Neutrophil (primary cell): ENCODE measurements around the gene NUP93.

Experiments used
- H3K27ac ChIP-seq: fragments of 200-600 bp; sonication (generic); 2 replicates; pipeline ENCODE4 v1.5.1; 2016; ENCODE audit warnings: mild to moderate bottlenecking, moderate library complexity
- H3K27me3 ChIP-seq: fragments of 200-600 bp; sonication (generic); 2 replicates; pipeline ENCODE4 v1.6.0; 2016; ENCODE audit warnings: mild to moderate bottlenecking
- H3K36me3 ChIP-seq: fragments of 200-600 bp; sonication (generic); 2 replicates; pipeline ENCODE4 v1.5.1; 2017
- H3K4me1 ChIP-seq, 2 experiments: fragments of 200-600 bp in 1 of 2; sonication (generic) in 1 of 2; 1 replicate in 1 of 2; 2 replicates in 1 of 2; pipeline versions ENCODE4 v1.5.1 to v1.6.1; 2013 to 2016; ENCODE audit warnings: low read depth in 1 of 2, low read length in 1 of 2, mild to moderate bottlenecking in 1 of 2, moderate library complexity in 1 of 2; ENCODE audit not compliant: control insufficient read depth in 1 of 2, insufficient read depth in 1 of 2
- H3K4me3 ChIP-seq, 2 experiments: fragments of 200-600 bp in 1 of 2; sonication (generic) in 1 of 2; 1 replicate in 1 of 2; 2 replicates in 1 of 2; pipeline ENCODE4 v1.5.1; 2013 to 2016; ENCODE audit warnings: low read depth in 1 of 2, low read length in 1 of 2, mild to moderate bottlenecking in 1 of 2, moderate library complexity in 1 of 2
- H3K9me3 ChIP-seq: fragments of 200-600 bp; sonication (generic); 2 replicates; pipeline ENCODE4 v1.5.1; 2016
- CTCF ChIP-seq: fragments of 200-600 bp; sonication (generic); IDR thresholded peaks from 2 replicates; pipeline ENCODE4 v1.5.1; 2016; ENCODE audit warnings: antibody characterized with exemption

Gene NUP93

GRCh38 chr16:56896244-56896643, 166.3 kb downstream of the NUP93 start:
- no peak overlapping the region for H3K4me3 ChIP-seq
- no peaks in the 10 kb centered on the region for H3K4me1 ChIP-seq
- no peak for TF ChIP-seq CTCF
- H3K27ac ChIP-seq, result no peak overlapping the region
- no peaks in the 10 kb centered on the region for H3K36me3 ChIP-seq
- peaks cover 17% of the 10 kb centered on the region for H3K27me3 ChIP-seq
- H3K9me3 ChIP-seq, result no peaks in the 10 kb centered on the region

- Histone ChIP-seq H3K36me3 (no peaks in the 10 kb centered on the region), H3K4me3 (no peak overlapping the region), H3K27ac (no peak overlapping the region), H3K9me3 (no peaks in the 10 kb centered on the region), H3K4me1 (no peaks in the 10 kb centered on the region), H3K27me3 (peaks cover 19% of the 10 kb centered on the region)
- TF ChIP-seq CTCF, result no peak
Observed at GRCh38 chr16:56897026-56897799, 167.3 kb downstream of the NUP93 start.

GRCh38 chr16:56898847-56899246, 168.9 kb downstream of the NUP93 start:
- no peak overlapping the region for H3K4me3 ChIP-seq
- H3K4me1 ChIP-seq, result no peaks in the 10 kb centered on the region
- H3K27ac ChIP-seq, result no peak overlapping the region
- H3K9me3 ChIP-seq, result no peaks in the 10 kb centered on the region
- no peak for TF ChIP-seq CTCF
- no peaks in the 10 kb centered on the region for H3K36me3 ChIP-seq
- peaks cover 19% of the 10 kb centered on the region for H3K27me3 ChIP-seq
